Neural progenitor cell (in vitro differentiated cells): ENCODE results near the gene ARFIP2.

Source experiments
- EZH2 ChIP-seq: fragments of 200-600 bp; sonication (generic); IDR thresholded peaks from 2 replicates; pipeline ENCODE4 v1.6.1; 2017; ENCODE audit warnings: antibody characterized with exemption, mild to moderate bottlenecking, moderate library complexity
- EZH2phosphoT487 ChIP-seq: fragments of 200-600 bp; sonication (generic); IDR thresholded peaks from 2 replicates; pipeline ENCODE4 v1.6.1; 2017; ENCODE audit warnings: antibody characterized with exemption
- TF ChIP-seq, protein P1 (sequence below): fragments of 200-600 bp; sonication (generic); IDR thresholded peaks from 2 replicates; pipeline ENCODE4 v1.5.1; 2017; ENCODE audit warnings: antibody characterized with exemption, mild to moderate bottlenecking

DNA sequence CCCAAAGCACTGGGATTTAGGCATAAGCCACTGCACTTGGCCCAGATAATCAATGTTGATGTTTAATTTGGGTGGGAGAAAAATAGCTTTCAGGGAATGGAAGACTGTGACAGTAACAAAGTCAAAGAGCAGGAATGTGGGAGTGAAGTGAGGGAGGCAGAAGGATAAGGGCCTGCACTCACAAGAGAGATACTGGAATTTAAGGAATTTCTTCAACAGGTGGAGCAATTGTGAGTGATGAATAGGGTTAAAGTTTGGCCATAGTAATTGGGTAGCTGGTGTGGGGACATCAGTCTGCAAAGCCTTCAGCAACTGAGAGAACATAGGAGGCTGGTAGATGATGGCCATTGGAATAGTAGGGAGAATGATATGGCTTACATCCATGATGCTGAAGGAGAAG lies 53.6 kb downstream of the ARFIP2 start:
- TF ChIP-seq EZH2 (no peak), EZH2phosphoT487 (no peak)
- TF ChIP-seq, protein P1, sequence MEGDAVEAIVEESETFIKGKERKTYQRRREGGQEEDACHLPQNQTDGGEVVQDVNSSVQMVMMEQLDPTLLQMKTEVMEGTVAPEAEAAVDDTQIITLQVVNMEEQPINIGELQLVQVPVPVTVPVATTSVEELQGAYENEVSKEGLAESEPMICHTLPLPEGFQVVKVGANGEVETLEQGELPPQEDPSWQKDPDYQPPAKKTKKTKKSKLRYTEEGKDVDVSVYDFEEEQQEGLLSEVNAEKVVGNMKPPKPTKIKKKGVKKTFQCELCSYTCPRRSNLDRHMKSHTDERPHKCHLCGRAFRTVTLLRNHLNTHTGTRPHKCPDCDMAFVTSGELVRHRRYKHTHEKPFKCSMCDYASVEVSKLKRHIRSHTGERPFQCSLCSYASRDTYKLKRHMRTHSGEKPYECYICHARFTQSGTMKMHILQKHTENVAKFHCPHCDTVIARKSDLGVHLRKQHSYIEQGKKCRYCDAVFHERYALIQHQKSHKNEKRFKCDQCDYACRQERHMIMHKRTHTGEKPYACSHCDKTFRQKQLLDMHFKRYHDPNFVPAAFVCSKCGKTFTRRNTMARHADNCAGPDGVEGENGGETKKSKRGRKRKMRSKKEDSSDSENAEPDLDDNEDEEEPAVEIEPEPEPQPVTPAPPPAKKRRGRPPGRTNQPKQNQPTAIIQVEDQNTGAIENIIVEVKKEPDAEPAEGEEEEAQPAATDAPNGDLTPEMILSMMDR: no peak
